ENCODE measurements around the gene JAG1. TPM values are rescaled to one million over a fixed set of nuclear protein-coding genes. Genes with fewer than 3 reads are reported as not detected.

JAG1 gene
- total RNA-seq, 1 experiment from 2014 or later, result 8.1 TPM

DNA sequence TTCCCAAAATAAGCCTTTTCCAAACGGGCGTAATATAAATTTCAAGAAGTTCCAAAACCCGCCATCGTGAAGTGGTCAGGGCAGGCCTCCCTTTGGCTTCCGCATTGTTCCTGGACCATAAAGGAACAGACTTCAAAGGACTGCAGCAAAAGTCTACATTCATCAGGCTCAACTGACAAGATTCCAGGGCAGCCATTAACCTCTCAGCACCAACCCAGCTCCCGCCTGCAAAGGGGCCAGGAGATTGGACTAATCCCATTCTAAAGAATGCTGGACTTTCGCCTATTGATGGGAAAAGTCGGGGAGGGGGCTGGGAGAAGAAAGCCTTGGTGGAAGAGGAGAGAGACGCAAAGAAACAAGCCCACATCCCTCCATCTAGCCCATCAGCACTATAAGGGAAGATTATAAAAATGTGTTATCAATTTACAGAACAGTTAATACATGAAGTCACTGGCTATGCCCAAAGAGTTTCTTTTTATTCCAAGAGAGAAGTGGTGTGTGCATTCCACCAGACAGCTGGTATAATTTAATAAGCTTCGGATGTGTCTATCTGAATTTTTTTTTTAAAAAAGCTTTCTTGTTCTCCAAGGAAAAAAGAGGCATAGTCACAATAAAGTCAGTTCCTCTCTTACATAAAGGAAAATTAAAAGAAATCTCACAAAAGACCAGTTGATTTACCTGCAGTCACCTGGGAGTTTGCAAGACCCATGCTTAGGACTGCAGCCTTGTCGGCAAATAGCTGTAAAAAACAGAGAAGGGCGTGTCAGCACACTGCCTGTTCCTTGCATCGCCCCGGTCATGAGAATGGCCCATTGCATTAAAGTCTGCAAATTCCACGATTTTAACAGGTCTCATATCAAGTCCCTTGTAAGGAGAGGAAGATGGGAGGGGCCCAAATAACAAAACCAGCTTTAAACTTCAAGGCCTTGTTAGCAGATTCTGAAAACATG, 17.8 kb downstream of the JAG1 start:
- DNase-seq (ENCODE audit: extremely low read depth, low read depth), result no peak

DNA sequence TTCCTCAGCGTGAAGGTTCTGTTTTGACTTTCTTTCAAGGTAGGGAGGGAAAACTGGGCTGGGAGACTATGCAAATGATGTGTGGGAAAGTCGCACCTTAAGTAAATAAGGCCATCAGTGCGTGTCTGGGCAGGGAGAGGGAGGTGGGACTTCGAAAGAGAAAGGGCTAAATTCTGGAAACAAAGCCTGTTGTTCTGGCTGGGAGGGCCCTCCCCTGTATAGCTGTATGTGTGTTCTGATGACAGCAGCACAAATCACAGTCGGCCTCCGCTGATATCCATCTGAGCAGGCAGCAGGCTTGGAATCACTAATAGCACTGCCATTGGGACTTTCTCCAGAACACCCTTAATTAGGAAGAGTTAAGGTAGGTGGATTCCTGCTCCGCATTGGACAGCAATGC, 19.2 kb downstream of the JAG1 start:
- DNase-seq (ENCODE audit: extremely low read depth, low read depth), result no peak

GRCh38 chr20:10654250-10654610, 19.6 kb downstream of the JAG1 start:
- no peak for DNase-seq (ENCODE audit: extremely low read depth, low read depth)

- no peak for DNase-seq (ENCODE audit: extremely low read depth, low read depth)
Measured at GRCh38 chr20:10653599-10654249, 20.1 kb downstream of the JAG1 start.

DNA sequence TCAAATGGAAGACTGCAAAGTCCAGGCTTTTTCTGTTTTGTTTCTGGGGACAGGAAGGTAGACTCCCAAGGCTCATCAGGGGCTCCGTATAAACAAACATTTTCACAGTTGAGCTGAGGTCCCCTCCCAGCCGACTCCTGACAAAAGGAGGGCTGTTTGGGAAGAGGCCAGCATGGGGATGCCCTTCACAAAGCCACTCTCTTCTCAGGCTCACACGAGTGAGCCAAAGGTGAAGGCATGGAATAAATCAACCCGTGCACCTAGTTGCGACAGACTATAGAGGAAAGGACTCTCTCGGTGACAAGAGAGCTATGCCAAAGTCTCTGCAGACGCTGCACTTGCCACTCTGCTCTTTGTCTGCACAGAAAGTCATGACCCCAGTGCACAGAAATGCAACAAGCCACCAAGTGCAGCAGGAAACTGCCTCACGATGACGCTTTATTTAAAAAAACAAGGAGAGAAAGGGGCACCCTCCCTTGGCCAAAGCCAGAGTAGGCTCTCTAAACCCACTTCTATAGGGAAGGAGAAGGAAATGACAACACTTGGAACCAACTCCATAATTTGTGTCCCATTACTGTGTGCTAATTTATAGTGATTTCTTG, 21.0 kb downstream of the JAG1 start:
- DNase-seq (ENCODE audit: extremely low read depth, low read depth), result no peak

GRCh38 chr20:10652185-10652584, 21.6 kb downstream of the JAG1 start:
- DNase-seq (ENCODE audit: extremely low read depth, low read depth), result no peak

DNA sequence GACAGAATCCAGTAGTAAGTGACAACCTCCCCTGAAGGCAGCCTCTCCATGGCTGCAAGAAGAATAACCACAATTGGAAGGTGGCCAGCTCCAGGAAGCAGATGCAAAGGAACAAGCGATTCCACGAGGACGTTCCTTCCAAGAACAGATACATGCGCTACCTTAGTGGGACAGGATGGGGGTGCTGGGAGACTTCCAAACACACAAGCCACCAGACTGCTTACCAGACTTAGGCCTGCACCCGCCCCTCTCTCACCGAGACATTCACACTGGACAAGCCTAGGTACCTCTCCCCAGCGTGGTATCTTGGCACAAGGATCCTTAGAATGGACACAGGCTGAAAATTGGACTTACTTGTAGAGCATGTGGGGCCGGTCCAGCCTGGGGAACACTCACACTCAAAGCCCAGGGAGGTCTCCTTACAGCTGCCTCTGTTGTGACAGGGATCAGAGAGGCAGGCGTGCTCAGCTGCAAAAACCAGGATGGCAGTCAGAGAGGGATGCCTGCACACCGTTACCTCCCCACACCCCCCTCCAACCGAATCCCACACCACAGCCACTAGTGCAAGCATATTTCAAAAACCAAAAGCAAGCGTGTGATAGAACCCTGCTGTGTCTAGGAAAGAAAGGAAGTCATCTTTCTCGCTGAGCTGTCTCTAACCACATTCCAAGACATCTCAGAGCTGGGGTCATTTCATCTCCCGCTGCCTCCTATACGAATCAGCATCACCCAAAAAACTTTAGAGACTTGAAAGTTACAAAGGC, 22.4 kb downstream of the JAG1 start:
- DNase-seq (ENCODE audit: extremely low read depth, low read depth), result no peak

DNA sequence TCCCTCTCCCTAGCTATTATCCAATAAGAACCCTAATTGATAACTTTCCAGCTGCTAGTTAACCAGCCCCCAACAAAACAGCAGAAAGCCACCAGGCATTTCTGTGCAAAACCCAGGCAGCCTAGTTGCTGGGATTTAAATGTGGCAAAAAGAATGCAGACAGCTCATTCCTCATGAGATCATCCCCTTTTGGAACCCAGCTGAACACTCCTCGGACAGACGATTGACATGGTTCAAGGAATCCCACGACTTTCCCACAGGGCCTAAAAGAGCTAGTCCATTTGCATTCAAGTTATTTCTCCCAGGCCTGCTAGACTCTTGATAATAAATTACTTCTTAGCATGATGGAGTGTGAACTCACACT, 24.0 kb downstream of the JAG1 start:
- DNase-seq (ENCODE audit: extremely low read depth, low read depth), result no peak

GRCh38 chr20:10649080-10649796, 24.6 kb downstream of the JAG1 start:
- DNase-seq (ENCODE audit: extremely low read depth, low read depth), result no peak

- DNase-seq (ENCODE audit: extremely low read depth, low read depth), result no peak
Measured at GRCh38 chr20:10648651-10649050, 25.1 kb downstream of the JAG1 start.

- DNase-seq (ENCODE audit: extremely low read depth, low read depth), result no peak
Measured at GRCh38 chr20:10647909-10648308, 25.9 kb downstream of the JAG1 start.

DNA sequence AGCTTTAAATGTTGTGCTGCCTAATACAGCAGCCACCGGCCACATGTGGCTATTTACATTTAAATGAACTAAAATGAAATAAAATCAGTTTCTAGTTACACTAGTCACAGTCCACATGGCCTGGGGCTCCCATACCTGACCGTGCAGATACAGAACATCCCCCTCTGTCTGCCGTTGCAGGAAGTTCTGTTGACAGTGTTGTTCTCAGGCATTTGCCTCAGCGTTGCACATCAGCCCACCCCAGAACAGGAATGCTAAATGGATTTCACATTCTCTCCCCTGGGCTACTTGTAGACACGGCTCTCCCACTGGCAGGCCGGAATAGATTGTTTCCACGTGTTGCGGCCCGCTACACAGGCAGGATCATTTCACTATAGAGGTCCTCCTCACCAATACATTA, 26.3 kb downstream of the JAG1 start:
- DNase-seq (ENCODE audit: extremely low read depth, low read depth), result no peak

GRCh38 chr20:10646886-10647420, 26.8 kb downstream of the JAG1 start:
- no peak for DNase-seq (ENCODE audit: extremely low read depth, low read depth)

DNA sequence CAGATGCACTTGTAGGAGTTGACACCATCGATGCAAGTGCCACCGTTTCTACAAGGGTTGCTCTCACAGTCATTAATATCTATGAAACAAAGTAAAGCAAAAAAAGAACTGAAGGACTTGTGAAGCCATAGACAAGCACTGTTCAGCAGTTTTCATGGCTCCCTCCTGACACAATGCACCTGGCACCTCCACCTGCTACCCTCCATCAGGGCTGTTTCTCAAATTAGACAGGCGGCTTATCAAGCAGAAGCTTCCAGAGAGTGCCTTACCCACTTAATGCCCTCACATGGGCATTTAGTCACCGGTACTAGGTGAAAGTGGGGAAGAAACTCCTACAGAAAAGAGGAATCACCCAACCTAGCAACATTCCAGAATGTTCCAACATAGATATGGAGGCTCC, 27.8 kb downstream of the JAG1 start:
- DNase-seq (ENCODE audit: extremely low read depth, low read depth), result no peak

DNA sequence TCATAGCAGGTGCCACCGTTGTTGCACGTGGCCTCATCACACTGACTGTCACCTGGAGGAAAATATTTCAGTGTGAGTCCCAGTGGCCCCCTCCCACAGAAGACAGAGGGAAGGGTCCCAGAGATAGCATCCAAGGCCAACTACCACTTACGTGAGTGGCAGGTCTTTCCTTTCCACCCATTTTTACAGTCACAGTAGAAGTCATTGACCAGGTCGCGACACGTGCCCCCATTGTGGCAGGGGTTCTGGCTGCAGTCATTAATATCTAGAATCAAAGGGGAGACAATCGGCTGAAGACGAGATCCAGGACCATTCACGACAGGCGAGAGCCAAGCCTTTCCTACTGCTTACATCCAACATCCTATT, 28.6 kb downstream of the JAG1 start:
- DNase-seq (ENCODE audit: extremely low read depth, low read depth), result no peak

GRCh38 chr20:10644458-10645204, 29.2 kb downstream of the JAG1 start:
- no peak for DNase-seq (ENCODE audit: extremely low read depth, low read depth)

- no peak for DNase-seq (ENCODE audit: extremely low read depth, low read depth)
Measured at GRCh38 chr20:10643560-10643873, 30.3 kb downstream of the JAG1 start.

- DNase-seq (ENCODE audit: extremely low read depth, low read depth), result no peak
Measured at GRCh38 chr20:10642856-10643559, 30.8 kb downstream of the JAG1 start.

GRCh38 chr20:10641893-10642292, 31.9 kb downstream of the JAG1 start:
- no peak for DNase-seq (ENCODE audit: extremely low read depth, low read depth)
